Cardiac muscle cell (in vitro differentiated cells and primary cell): ENCODE results near the gene TMUB1. TPM values are rescaled to one million over a fixed set of nuclear protein-coding genes. Genes with fewer than 3 reads are reported as not detected.

ENCODE experiments used
- DNase-seq, 2 donors: peaks; one replicate each; pipeline versions ENCODE4 v3.0.0 to v3.0.0-alpha.2; 2010 to 2017; ENCODE audit warnings: low read depth in 1 of 2, low spot score in 1 of 2
- H3K27ac ChIP-seq: fragments of 200-600 bp; sonication (generic); 2 replicates; pipeline ENCODE4 v1.5.1; 2016
- H3K27me3 ChIP-seq: fragments of 200-600 bp; sonication (generic); 2 replicates; pipeline ENCODE4 v1.6.0; 2016; ENCODE audit warnings: control low read depth
- H3K36me3 ChIP-seq: fragments of 200-600 bp; sonication (generic); 2 replicates; pipeline ENCODE4 v1.5.1; 2016; ENCODE audit warnings: control low read depth
- H3K4me1 ChIP-seq: fragments of 200-600 bp; sonication (generic); 2 replicates; pipeline ENCODE4 v1.8.1; 2017; ENCODE audit warnings: low read depth, mild to moderate bottlenecking, mixed run types
- H3K4me3 ChIP-seq: fragments of 200-600 bp; sonication (generic); 2 replicates; pipeline ENCODE4 v1.5.1; 2016; ENCODE audit warnings: mild to moderate bottlenecking
- H3K9me3 ChIP-seq: fragments of 200-600 bp; sonication (generic); 2 replicates; pipeline ENCODE4 v1.5.1; 2017; ENCODE audit warnings: low read depth, mild to moderate bottlenecking, control low read depth
- CTCF ChIP-seq: IDR thresholded peaks from 2 replicates; pipeline ENCODE4 v1.5.1; 2012; ENCODE audit warnings: low read depth, mild to moderate bottlenecking, low read length
- polyA plus RNA-seq: library from polyadenylated mRNA; unstranded; fragments of >200 nt; fragmentation: Nextera tagmentation; extraction: Ambion mirVana; gene quantifications from 2 replicates; pipeline ENCODE4 v1.2.1, GENCODE V29; 2016
- total RNA-seq: library from RNA; depleted of rRNA; stranded (reverse); fragments of >200 nt; gene quantifications from 2 replicates; pipeline ENCODE4 v1.2.3, GENCODE V29; 2016

Gene TMUB1
- total and polyA plus RNA-seq, 2 experiments from 2014 or later = 74.9 to 83.4 TPM

GRCh38 chr7:151104411-151105235, 21.3 kb upstream of the TMUB1 start:
- no peak overlapping the region for H3K4me3 ChIP-seq
- peaks cover 18% of the 10 kb centered on the region for H3K4me1 ChIP-seq
- TF ChIP-seq CTCF = no peak
- no peaks in the 10 kb centered on the region for H3K27me3 ChIP-seq
- peak in 1 of 2 donors; percentile 77 for DNase-seq
- H3K36me3 ChIP-seq = no peaks in the 10 kb centered on the region
- H3K9me3 ChIP-seq = no peaks in the 10 kb centered on the region
- H3K27ac ChIP-seq = no peak overlapping the region

GRCh38 chr7:151103973-151104372, 20.7 kb upstream of the TMUB1 start:
- Histone ChIP-seq H3K27ac (no peak overlapping the region), H3K27me3 (no peaks in the 10 kb centered on the region), H3K4me1 (peaks cover 18% of the 10 kb centered on the region), H3K4me3 (no peak overlapping the region), H3K9me3 (no peaks in the 10 kb centered on the region), H3K36me3 (no peaks in the 10 kb centered on the region)
- no peak for TF ChIP-seq CTCF
- no peak for DNase-seq

GRCh38 chr7:151102991-151103390, 19.7 kb upstream of the TMUB1 start:
- Histone ChIP-seq H3K4me3 (no peak overlapping the region), H3K27me3 (no peaks in the 10 kb centered on the region), H3K9me3 (no peaks in the 10 kb centered on the region), H3K36me3 (no peaks in the 10 kb centered on the region), H3K27ac (no peak overlapping the region), H3K4me1 (peaks cover 11% of the 10 kb centered on the region)
- no peak for DNase-seq
- no peak for TF ChIP-seq CTCF

GRCh38 chr7:151101621-151102396, 18.5 kb upstream of the TMUB1 start:
- no peak overlapping the region for H3K4me3 ChIP-seq
- H3K27ac ChIP-seq = no peak overlapping the region
- peaks cover 6% of the 10 kb centered on the region for H3K4me1 ChIP-seq
- H3K36me3 ChIP-seq = no peaks in the 10 kb centered on the region
- no peaks in the 10 kb centered on the region for H3K9me3 ChIP-seq
- DNase-seq = no peak
- no peak for TF ChIP-seq CTCF
- H3K27me3 ChIP-seq = no peaks in the 10 kb centered on the region

GRCh38 chr7:151100921-151101320, 17.6 kb upstream of the TMUB1 start:
- H3K9me3 ChIP-seq = no peaks in the 10 kb centered on the region
- DNase-seq = no peak
- TF ChIP-seq CTCF = no peak
- H3K36me3 ChIP-seq = no peaks in the 10 kb centered on the region
- no peak overlapping the region for H3K27ac ChIP-seq
- H3K27me3 ChIP-seq = no peaks in the 10 kb centered on the region
- peaks cover 6% of the 10 kb centered on the region for H3K4me1 ChIP-seq
- no peak overlapping the region for H3K4me3 ChIP-seq
